GM19468 (cell line): ENCODE measurements around the gene NFASC.

Experiments used
- ATAC-seq: cut with Tn5 transposase; IDR thresholded peaks from one replicate; pipeline ENCODE4 v1.9.1; 2021; ENCODE audit warnings: mild to moderate bottlenecking, moderate library complexity, moderate number of reproducible peaks; ENCODE audit not compliant: unreplicated experiment; ENCODE audit errors: extremely low read depth

Gene NFASC

GRCh38 chr1:204870160-204870912, at the start of gene NFASC:
NFASC (plus strand) TSS chr1:204870862; CDS start chr1:204944316, 73,454 bp downstream.
- ATAC-seq: no peak

- no peak for ATAC-seq
Observed at GRCh38 chr1:204821476-204821875, 49.2 kb upstream of the NFASC start.

- ATAC-seq: no peak
Observed at GRCh38 chr1:204821924-204822323, 48.7 kb upstream of the NFASC start.

GRCh38 chr1:204826970-204827369, 43.7 kb upstream of the NFASC start:
- ATAC-seq: no peak

- ATAC-seq: no peak
Observed at GRCh38 chr1:204828352-204828850, 42.3 kb upstream of the NFASC start.

- ATAC-seq: no peak
Observed at GRCh38 chr1:204829133-204829825, 41.4 kb upstream of the NFASC start.

- no peak for ATAC-seq
Observed at GRCh38 chr1:204830747-204831146, 39.9 kb upstream of the NFASC start.

GRCh38 chr1:204831186-204831585, 39.5 kb upstream of the NFASC start:
- ATAC-seq: no peak

GRCh38 chr1:204834336-204834735, 36.3 kb upstream of the NFASC start:
- no peak for ATAC-seq

GRCh38 chr1:204834752-204835151, 35.9 kb upstream of the NFASC start:
- no peak for ATAC-seq

- ATAC-seq: no peak
Observed at GRCh38 chr1:204835737-204836136, 34.9 kb upstream of the NFASC start.

- ATAC-seq: no peak
Observed at GRCh38 chr1:204836856-204837255, 33.8 kb upstream of the NFASC start.

- ATAC-seq: no peak
Observed at GRCh38 chr1:204837440-204838084, 33.1 kb upstream of the NFASC start.

- no peak for ATAC-seq
Observed at GRCh38 chr1:204841316-204841715, 29.3 kb upstream of the NFASC start.

- no peak for ATAC-seq
Observed at GRCh38 chr1:204841798-204842197, 28.9 kb upstream of the NFASC start.

GRCh38 chr1:204842369-204842768, 28.3 kb upstream of the NFASC start:
- ATAC-seq: no peak

GRCh38 chr1:204842892-204843291, 27.8 kb upstream of the NFASC start:
- no peak for ATAC-seq

GRCh38 chr1:204846546-204846945, 24.1 kb upstream of the NFASC start:
- no peak for ATAC-seq

- ATAC-seq: no peak
Observed at GRCh38 chr1:204848579-204848978, 22.1 kb upstream of the NFASC start.

- no peak for ATAC-seq
Observed at GRCh38 chr1:204852854-204853253, 17.8 kb upstream of the NFASC start.

GRCh38 chr1:204853436-204853835, 17.2 kb upstream of the NFASC start:
- no peak for ATAC-seq
